Choroid plexus epithelial cell (primary cell): ENCODE measurements around the gene NUDT4.

Source experiments
- DNase-seq: peaks from one replicate; pipeline ENCODE4 v3.0.0-alpha.2; 2010; ENCODE audit warnings: low read depth
- H3K4me3 ChIP-seq: 2 replicates; pipeline ENCODE4 v1.5.1; 2011; ENCODE audit warnings: low read depth, mild to moderate bottlenecking, control low read depth, low read length, moderate library complexity
- CTCF ChIP-seq: conservative IDR thresholded peaks from 2 replicates; pipeline ENCODE4 v1.5.1; 2011; ENCODE audit warnings: low read depth, mild to moderate bottlenecking, control low read depth, inconsistent platforms, low read length, moderate library complexity

Gene NUDT4

GRCh38 chr12:93438266-93439050 is 60.7 kb downstream of the NUDT4 start:
- DNase-seq, result no peak
- H3K4me3 ChIP-seq, result no peak overlapping the region
- TF ChIP-seq CTCF, result no peak

GRCh38 chr12:93440043-93440835 is 62.5 kb downstream of the NUDT4 start:
- TF ChIP-seq CTCF, result no peak
- peak overlapping the region; percentile 80 for H3K4me3 ChIP-seq
- DNase-seq, result peak; percentile 29

DNA sequence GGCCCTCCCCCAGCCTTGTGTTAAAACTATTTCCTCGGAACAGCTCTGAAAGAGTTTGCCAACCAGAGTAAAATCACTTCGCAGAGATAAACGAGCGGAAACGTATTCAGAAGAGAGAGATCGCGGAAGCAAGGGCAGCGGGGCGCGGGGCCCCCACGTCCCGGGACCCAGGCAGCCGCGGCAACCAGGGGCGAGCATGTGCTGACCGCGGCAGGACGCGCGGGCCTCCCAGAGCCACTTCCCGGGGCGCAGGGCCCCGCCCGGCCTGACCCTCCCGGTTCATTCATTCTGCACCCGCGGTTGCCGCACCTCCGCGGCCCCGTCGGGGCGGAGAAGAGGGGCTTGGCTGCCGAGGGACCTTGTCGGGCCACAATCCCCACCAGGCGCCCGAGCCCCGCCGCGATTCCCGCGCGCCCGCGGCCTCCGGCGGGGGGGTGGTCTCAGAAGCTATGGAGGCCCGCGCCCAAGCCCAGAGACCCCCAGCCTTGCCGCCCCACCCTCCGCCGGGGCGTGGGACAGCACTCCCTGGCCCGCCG is 63.4 kb downstream of the NUDT4 start:
- DNase-seq, result no peak

DNA sequence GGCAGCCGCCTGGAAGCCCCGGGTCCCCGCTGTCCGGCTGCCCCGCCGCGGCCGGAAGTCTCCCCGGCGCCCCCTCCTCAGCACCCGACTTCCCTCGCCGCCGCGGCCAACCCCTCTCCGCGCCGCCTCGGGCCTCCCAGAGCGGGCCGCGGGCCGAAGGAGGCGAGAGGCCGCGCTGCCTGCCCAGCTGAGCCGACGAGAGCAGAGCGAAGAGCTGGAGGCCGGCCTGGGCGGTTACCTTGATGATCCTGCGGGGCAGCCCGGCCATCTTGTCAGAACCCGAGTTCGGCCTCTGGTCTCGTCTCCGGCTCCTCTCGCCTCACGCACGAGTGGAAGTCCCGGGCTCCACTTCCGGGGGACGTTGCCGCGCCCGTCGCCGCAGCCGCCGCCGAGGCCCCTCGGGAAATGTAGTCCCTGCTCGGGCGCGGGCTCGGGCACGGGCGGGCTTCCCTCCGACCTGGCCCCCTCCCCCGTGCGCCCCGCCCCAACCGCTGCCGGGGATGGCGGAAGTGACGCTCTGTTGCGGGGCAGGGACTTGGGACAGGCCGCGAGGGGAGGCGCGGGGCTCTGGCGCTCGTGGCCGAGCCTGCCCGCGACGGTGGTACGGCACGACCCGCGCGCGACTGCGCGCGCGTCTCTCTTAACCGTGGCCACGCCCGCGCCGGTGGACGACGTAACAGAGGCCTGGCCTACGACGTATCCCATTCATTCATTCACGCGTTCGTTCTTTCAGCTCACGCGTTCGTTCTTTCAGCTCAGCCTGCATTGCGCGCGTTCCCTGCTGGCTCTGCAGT is 64.1 kb downstream of the NUDT4 start, which contains the start of gene UBE2N:
TSS of gene UBE2N (minus strand) at position 331 of the 794 bp plus-strand sequence. CDS start at position 268, 63 bp downstream.
- H3K4me3 ChIP-seq, result peak within 1 kb of the TSS; percentile 80
- peak; percentile 96 for DNase-seq
- no peak for TF ChIP-seq CTCF

More for the DNA sequence above, 63.4 kb downstream of the NUDT4 start:
- no peak for TF ChIP-seq CTCF
- H3K4me3 ChIP-seq, result peak overlapping the region; percentile 80

GRCh38 chr12:93442411-93443340 is 65.0 kb downstream of the NUDT4 start:
- no peak for TF ChIP-seq CTCF
- no peak for DNase-seq
- H3K4me3 ChIP-seq, result peak overlapping the region; percentile 80
